Measurements from ENCODE around the gene CSNK2B. TPM values are rescaled to one million over a fixed set of nuclear protein-coding genes. Genes with fewer than 3 reads are reported as not detected.

CSNK2B gene
- total and polyA plus RNA-seq, 9 of the 15 experiments (the other 6 are each of a cell fraction or from before 2014, with no cell fraction given): 120 to 1,126 (median 529) TPM

GRCh38 chr6:31689249-31690110 is 23.6 kb downstream of the CSNK2B start (continued):
- no peak for TF ChIP-seq ZNF398 (CRISPR knock-in tag; IDR thresholded peaks at IDR 0.05)
- TF ChIP-seq MEF2D (tag; conservative IDR thresholded peaks at IDR 0.05; ENCODE audit: low read depth): no peak
- TF ChIP-seq, protein P1, sequence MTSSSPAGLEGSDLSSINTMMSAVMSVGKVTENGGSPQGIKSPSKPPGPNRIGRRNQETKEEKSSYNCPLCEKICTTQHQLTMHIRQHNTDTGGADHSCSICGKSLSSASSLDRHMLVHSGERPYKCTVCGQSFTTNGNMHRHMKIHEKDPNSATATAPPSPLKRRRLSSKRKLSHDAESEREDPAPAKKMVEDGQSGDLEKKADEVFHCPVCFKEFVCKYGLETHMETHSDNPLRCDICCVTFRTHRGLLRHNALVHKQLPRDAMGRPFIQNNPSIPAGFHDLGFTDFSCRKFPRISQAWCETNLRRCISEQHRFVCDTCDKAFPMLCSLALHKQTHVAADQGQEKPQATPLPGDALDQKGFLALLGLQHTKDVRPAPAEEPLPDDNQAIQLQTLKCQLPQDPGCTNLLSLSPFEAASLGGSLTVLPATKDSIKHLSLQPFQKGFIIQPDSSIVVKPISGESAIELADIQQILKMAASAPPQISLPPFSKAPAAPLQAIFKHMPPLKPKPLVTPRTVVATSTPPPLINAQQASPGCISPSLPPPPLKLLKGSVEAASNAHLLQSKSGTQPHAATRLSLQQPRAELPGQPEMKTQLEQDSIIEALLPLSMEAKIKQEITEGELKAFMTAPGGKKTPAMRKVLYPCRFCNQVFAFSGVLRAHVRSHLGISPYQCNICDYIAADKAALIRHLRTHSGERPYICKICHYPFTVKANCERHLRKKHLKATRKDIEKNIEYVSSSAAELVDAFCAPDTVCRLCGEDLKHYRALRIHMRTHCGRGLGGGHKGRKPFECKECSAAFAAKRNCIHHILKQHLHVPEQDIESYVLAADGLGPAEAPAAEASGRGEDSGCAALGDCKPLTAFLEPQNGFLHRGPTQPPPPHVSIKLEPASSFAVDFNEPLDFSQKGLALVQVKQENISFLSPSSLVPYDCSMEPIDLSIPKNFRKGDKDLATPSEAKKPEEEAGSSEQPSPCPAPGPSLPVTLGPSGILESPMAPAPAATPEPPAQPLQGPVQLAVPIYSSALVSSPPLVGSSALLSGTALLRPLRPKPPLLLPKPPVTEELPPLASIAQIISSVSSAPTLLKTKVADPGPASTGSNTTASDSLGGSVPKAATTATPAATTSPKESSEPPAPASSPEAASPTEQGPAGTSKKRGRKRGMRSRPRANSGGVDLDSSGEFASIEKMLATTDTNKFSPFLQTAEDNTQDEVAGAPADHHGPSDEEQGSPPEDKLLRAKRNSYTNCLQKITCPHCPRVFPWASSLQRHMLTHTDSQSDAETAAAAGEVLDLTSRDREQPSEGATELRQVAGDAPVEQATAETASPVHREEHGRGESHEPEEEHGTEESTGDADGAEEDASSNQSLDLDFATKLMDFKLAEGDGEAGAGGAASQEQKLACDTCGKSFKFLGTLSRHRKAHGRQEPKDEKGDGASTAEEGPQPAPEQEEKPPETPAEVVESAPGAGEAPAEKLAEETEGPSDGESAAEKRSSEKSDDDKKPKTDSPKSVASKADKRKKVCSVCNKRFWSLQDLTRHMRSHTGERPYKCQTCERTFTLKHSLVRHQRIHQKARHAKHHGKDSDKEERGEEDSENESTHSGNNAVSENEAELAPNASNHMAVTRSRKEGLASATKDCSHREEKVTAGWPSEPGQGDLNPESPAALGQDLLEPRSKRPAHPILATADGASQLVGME (CRISPR knock-in tag; IDR thresholded peaks at IDR 0.05): peak; percentile 30; the same call in 1 of the 2 replicates
- no peak; the same call in none of the 2 replicates for TF ChIP-seq SMAD4 (CRISPR knock-in tag; conservative IDR thresholded peaks at IDR 0.05)
- no peak for TF ChIP-seq RFX7 (CRISPR knock-in tag; IDR thresholded peaks at IDR 0.05)
- TF ChIP-seq BDP1 (IDR thresholded peaks at IDR 0.05; ENCODE audit: insufficient read depth, insufficient read length): no peak
- no peak for TF ChIP-seq MAFF (IDR thresholded peaks at IDR 0.05; ENCODE audit: low read length)
- TF ChIP-seq ZNF551 (CRISPR knock-in tag; IDR thresholded peaks at IDR 0.05): no peak
- no peak for TF ChIP-seq NR4A1 (CRISPR knock-in tag; IDR thresholded peaks at IDR 0.05)
- no peak for TF ChIP-seq NR4A1 (tag; IDR thresholded peaks at IDR 0.05)
- TF ChIP-seq, protein P2, sequence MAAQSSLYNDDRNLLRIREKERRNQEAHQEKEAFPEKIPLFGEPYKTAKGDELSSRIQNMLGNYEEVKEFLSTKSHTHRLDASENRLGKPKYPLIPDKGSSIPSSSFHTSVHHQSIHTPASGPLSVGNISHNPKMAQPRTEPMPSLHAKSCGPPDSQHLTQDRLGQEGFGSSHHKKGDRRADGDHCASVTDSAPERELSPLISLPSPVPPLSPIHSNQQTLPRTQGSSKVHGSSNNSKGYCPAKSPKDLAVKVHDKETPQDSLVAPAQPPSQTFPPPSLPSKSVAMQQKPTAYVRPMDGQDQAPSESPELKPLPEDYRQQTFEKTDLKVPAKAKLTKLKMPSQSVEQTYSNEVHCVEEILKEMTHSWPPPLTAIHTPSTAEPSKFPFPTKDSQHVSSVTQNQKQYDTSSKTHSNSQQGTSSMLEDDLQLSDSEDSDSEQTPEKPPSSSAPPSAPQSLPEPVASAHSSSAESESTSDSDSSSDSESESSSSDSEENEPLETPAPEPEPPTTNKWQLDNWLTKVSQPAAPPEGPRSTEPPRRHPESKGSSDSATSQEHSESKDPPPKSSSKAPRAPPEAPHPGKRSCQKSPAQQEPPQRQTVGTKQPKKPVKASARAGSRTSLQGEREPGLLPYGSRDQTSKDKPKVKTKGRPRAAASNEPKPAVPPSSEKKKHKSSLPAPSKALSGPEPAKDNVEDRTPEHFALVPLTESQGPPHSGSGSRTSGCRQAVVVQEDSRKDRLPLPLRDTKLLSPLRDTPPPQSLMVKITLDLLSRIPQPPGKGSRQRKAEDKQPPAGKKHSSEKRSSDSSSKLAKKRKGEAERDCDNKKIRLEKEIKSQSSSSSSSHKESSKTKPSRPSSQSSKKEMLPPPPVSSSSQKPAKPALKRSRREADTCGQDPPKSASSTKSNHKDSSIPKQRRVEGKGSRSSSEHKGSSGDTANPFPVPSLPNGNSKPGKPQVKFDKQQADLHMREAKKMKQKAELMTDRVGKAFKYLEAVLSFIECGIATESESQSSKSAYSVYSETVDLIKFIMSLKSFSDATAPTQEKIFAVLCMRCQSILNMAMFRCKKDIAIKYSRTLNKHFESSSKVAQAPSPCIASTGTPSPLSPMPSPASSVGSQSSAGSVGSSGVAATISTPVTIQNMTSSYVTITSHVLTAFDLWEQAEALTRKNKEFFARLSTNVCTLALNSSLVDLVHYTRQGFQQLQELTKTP (IDR thresholded peaks at IDR 0.05; ENCODE audit: low read depth in 1 of 2, partially characterized antibody in 2 of 2): no peak
- TF ChIP-seq POLR2AphosphoS5 (IDR thresholded peaks at IDR 0.05; ENCODE audit: control insufficient read depth, insufficient read depth, low read depth, low read length): no peak
- TF ChIP-seq, protein P3, sequence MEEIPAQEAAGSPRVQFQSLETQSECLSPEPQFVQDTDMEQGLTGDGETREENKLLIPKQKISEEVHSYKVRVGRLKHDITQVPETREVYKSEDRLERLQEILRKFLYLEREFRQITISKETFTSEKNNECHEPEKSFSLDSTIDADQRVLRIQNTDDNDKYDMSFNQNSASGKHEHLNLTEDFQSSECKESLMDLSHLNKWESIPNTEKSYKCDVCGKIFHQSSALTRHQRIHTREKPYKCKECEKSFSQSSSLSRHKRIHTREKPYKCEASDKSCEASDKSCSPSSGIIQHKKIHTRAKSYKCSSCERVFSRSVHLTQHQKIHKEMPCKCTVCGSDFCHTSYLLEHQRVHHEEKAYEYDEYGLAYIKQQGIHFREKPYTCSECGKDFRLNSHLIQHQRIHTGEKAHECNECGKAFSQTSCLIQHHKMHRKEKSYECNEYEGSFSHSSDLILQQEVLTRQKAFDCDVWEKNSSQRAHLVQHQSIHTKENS (CRISPR knock-in tag; IDR thresholded peaks at IDR 0.05): no peak
- TF ChIP-seq HLTF (IDR thresholded peaks at IDR 0.05): no peak
